ENCODE results near the gene CTIF.

GRCh38 chr18:48616484-48617255, 77.8 kb downstream of the CTIF start:
- TF ChIP-seq EZH2 (IDR thresholded peaks at IDR 0.05; ENCODE audit: low read length, unreplicated experiment) = no peak
- TF ChIP-seq CTCF (conservative IDR thresholded peaks at IDR 0.05; ENCODE audit: low read depth, low read length) = no peak
- no peak for TF ChIP-seq EZH2phosphoT487 (IDR thresholded peaks at IDR 0.05; ENCODE audit: borderline replicate concordance, low read length)
